Pancreas (tissue), 10 donors: ENCODE data around the gene TYR. TPM values are rescaled to one million over a fixed set of nuclear protein-coding genes. Genes with fewer than 3 reads are reported as not detected.
"Not testable (repeated sequence)": the region's sequence is repeated elsewhere in the genome, so short reads cannot be mapped to it uniquely, and the experiment has no call there.

Experiments
- ATAC-seq, 4 donors: fragments of 200-7000 bp; cut with Tn5 transposase; one replicate each; pipeline versions ENCODE4 v1.8.0 to v1.9.1; 2020; ENCODE audit warnings: mild to moderate bottlenecking in 4 of 4, moderate library complexity in 4 of 4
- DNase-seq, 6 donors: peaks; one replicate each; pipeline ENCODE4 v3.0.0-alpha.2; 2020
- FAIRE-seq: peaks from 2 replicates; lab custom pipeline; 2012; peaks lifted over from hg19 to GRCh38; lab: Jason Lieb, UNC
- H3K27ac ChIP-seq, 4 donors: fragments of 200-600 bp; sonication (generic); 1 replicate in 3 of 4; 2 replicates in 1 of 4; pipeline versions ENCODE4 v1.5.0 to v1.8.0; 2020
- H3K27me3 ChIP-seq, 4 donors: fragments of 200-600 bp; one replicate each; pipeline ENCODE4 v1.8.0; 2021
- H3K36me3 ChIP-seq, 3 donors: fragments of 200-600 bp; sonication (generic) in 1 of 3; one replicate each; pipeline versions ENCODE4 v1.5.0 to v1.8.0; 2020 to 2021
- H3K4me1 ChIP-seq, 3 donors: fragments of 200-600 bp; one replicate each; pipeline ENCODE4 v1.8.0; 2021
- H3K4me3 ChIP-seq, 4 donors: fragments of 200-600 bp; sonication (generic) in 2 of 4; one replicate each; pipeline versions ENCODE4 v1.5.0 to v1.8.0; 2020 to 2021
- H3K9me3 ChIP-seq, 4 donors: fragments of 200-600 bp; one replicate each; pipeline ENCODE4 v1.8.0; 2021
- WGBS, 2 donors: extraction: QIAGEN DNeasy Blood & Tissue Kit; methylation state at CpG; one replicate each; pipeline ENCODE4 v1.1.7; 2013; 5-methylcytosine and 5-hydroxymethylcytosine counted together
- intact Hi-C, 3 donors: fragments of 100-400 bp; cut with DNase I; formaldehyde crosslinking; loops; one replicate each; pipeline versions ENCODE4 v1.11.1 to v1.14.2; 2022
- polyA plus RNA-seq, 2 donors: library from polyadenylated mRNA; stranded (reverse); fragments of 200-250 nt; gene quantifications; one replicate each; pipeline ENCODE4 v1.2.3, GENCODE V29; 2013
- total RNA-seq, 6 donors: library from RNA; stranded (reverse); fragmentation: NEBNext Ultra II Directional in 4 of 6; extraction: Animal tissue kit (Norgen Biotek cat#: 25700) in 4 of 6; gene quantifications; one replicate each; pipeline versions ENCODE4 v1.2.1 to v1.2.4, GENCODE V29; 2021 to 2023
- TF ChIP-seq, protein P1 (sequence below), 4 donors: fragments of 200-600 bp; sonication (generic) in 3 of 4; IDR thresholded peaks; one replicate each; pipeline versions ENCODE4 v1.5.0 to v1.8.0; 2021; ENCODE audit warnings: antibody characterized with exemption in 4 of 4
- donor health status: healthy with polysubstance abuse.
- donor health status: DM: no; HTN: no; CAD: no; lungs with moderate emphysema.
- donor health status: DM: no; HTN: no; CAD: no.
- donor health status: control.
- donor health status: control.
- donor health status: Bipolar disorder and iron deficiency.
- donor health status: DM: yes; HTN: yes; CAD: no.
- donor health status: DM: no; HTN: no; CAD: no.
- donor health status: DM: no; HTN: no; CAD: no.
- donor health status: DM: yes; HTN: yes; CAD: no.

The TYR gene
- total and polyA plus RNA-seq, 8 donors, result not detected

DNA sequence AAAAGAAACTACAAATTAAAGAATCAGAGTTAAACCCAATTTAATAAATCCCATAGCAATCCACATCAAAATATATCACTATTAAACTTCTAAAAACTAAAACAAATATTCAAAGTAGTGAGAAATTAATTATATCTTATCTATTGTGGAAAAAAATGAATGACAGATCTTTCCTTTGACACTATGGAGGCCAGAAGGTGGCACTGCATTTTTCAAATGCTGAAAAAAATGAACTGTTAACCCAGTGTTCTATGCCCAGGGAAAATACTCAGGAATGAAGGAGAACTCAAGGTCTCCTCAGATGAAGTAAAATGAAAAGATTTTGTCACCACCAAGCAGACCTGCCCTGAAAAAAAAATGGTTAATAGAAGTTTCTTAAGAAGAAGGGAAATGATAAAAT is 27.7 kb downstream of the TYR start:
- no peaks in the 10 kb centered on the region for H3K4me1 ChIP-seq
- no peaks in the 10 kb centered on the region for H3K36me3 ChIP-seq
- H3K27me3 ChIP-seq, result no peaks in the 10 kb centered on the region
- no peak overlapping the region for H3K27ac ChIP-seq
- DNase-seq (no peak), ATAC-seq (no peak), FAIRE-seq (no peak)
- no peak overlapping the region for H3K4me3 ChIP-seq
- TF ChIP-seq, protein P1, sequence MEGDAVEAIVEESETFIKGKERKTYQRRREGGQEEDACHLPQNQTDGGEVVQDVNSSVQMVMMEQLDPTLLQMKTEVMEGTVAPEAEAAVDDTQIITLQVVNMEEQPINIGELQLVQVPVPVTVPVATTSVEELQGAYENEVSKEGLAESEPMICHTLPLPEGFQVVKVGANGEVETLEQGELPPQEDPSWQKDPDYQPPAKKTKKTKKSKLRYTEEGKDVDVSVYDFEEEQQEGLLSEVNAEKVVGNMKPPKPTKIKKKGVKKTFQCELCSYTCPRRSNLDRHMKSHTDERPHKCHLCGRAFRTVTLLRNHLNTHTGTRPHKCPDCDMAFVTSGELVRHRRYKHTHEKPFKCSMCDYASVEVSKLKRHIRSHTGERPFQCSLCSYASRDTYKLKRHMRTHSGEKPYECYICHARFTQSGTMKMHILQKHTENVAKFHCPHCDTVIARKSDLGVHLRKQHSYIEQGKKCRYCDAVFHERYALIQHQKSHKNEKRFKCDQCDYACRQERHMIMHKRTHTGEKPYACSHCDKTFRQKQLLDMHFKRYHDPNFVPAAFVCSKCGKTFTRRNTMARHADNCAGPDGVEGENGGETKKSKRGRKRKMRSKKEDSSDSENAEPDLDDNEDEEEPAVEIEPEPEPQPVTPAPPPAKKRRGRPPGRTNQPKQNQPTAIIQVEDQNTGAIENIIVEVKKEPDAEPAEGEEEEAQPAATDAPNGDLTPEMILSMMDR (IDR thresholded peaks at IDR 0.05), result no peak
- intact Hi-C loops, result no loop called here
- H3K9me3 ChIP-seq, result no peaks in the 10 kb centered on the region

DNA sequence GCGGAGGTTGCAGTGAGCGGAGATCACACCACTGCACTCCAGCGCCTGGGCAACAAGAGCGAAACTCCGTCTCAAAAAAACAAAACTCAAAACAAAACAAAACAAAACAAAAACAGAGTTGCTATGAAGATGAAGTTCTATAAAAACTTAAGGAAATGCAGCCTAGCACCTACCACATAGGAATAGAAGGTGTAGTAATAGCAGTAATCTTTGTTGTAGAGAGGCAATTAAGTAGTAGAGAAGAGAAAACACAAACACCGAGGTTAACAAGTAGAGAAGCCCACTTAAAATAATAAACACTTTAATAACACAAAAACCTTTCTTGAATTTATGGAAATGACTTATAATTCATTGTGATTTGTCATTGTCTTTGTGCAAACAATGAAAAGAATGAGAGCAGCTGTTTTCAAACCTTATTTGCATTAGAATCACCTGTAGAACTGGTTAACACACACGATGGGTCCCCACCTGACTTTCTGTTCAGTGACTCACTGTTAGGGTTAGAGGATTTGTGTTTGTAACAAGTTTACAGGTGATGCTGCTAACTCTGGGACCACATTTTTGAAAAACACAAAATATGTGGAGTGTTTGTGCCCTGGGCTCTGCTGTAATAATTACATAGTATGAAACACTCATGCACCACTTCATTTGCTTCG is 43.1 kb downstream of the TYR start:
- no peak for ATAC-seq
- no peaks in the 10 kb centered on the region for H3K9me3 ChIP-seq
- H3K4me3 ChIP-seq, result no peak overlapping the region
- DNase-seq, result no peak
- H3K4me1 ChIP-seq, result no peaks in the 10 kb centered on the region
- H3K27ac ChIP-seq, result no peak overlapping the region
- H3K36me3 ChIP-seq, result no peaks in the 10 kb centered on the region
- FAIRE-seq, result no peak
- intact Hi-C loops, result no loop called here
- H3K27me3 ChIP-seq, result no peaks in the 10 kb centered on the region
- TF ChIP-seq, protein P1 (IDR thresholded peaks at IDR 0.05), result no peak
- WGBS, 2 donors, result 67 to 74% methylated on average over 8 of the region's 8 CpGs

DNA sequence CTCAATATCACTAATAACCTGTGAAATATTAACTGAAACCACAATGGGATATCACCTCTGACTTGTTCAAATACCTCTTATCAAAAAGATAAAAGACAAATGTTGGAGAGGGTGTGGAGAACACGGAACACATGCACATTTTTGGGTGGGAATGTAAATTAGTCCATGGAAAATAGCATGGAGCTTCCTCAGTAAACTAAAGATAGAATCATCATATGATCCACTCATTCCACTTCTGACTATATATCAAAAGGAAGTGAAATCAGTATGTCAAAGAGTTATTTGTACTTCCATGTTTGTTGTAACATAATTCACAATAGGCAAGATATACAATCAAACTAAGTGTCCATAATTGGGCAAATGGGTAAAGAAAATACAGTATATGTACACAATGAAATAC is 57.4 kb downstream of the TYR start:
- FAIRE-seq (no peak), DNase-seq (no peak), ATAC-seq (no peak)
- H3K27ac ChIP-seq, result no peak overlapping the region
- no peaks in the 10 kb centered on the region for H3K27me3 ChIP-seq
- no peaks in the 10 kb centered on the region for H3K36me3 ChIP-seq
- no peaks in the 10 kb centered on the region for H3K4me1 ChIP-seq
- TF ChIP-seq, protein P1 (IDR thresholded peaks at IDR 0.05), result no peak
- peaks cover 0 to under 1% (median 0%) of the 10 kb centered on the region in 4 donors for H3K9me3 ChIP-seq
- 10 to 24% methylated on average over 1 of the region's 1 CpG for WGBS, 2 donors
- no peak overlapping the region for H3K4me3 ChIP-seq
- intact Hi-C loops, result no loop called here

DNA sequence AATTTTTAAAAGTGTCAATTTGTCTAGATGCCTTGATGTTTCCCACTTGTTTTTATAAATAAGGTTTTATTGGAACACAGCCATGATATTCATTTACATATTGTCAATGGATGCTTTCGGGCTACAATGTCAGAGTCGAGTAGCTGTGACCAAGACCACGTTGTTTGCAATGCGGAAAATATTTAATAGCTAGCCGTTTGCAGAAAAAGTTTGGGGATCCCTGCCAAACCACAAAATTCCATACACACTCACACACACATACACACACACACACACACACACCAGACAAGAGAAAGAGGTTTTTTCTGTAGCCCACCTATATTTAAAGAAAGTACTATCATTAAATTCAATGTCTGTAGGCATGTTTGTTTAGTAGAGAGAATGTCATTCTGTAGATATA is 58.3 kb downstream of the TYR start:
- Histone ChIP-seq H3K4me3 (no peak overlapping the region), H3K4me1 (no peaks in the 10 kb centered on the region), H3K9me3 (no peaks in the 10 kb centered on the region), H3K27ac (no peak overlapping the region), H3K27me3 (no peaks in the 10 kb centered on the region), H3K36me3 (no peaks in the 10 kb centered on the region)
- no peak for FAIRE-seq
- intact Hi-C loops, result no loop called here
- TF ChIP-seq, protein P1 (IDR thresholded peaks at IDR 0.05), result no peak
- WGBS, 2 donors, result 71 to 82% methylated on average over 5 of the region's 5 CpGs
- no peak for ATAC-seq
- no peak for DNase-seq

DNA sequence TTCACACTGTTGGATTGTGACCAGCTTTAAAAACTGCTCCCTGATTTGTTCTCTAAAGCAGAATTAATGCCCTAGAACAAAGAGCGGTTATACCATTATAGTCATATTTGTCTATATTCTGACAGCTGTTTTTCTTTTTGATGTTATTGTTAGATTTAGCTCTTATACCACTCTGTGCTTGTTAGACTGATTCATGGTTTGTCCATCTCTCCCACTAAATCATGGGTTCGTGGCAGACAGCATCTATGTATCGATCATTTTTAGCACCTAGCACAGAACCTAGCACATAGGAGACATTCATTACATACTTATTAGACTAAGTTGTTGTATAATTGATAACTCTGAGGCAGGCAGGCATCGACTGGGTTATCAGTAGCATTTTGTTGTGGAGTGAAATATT is 69.3 kb downstream of the TYR start:
- H3K27me3 ChIP-seq, H3K36me3 ChIP-seq, intact Hi-C loops, ATAC-seq, H3K4me1 ChIP-seq, FAIRE-seq, H3K9me3 ChIP-seq, DNase-seq, H3K4me3 ChIP-seq, H3K27ac ChIP-seq: not testable (repeated sequence)
- 57% methylated on average over 4 of the region's 4 CpGs for whole genome bisulfite sequencing, 2 donors
